Measurements from ENCODE around the gene PSMB9.

GRCh38 chr6:32858194-32858593, 4.2 kb downstream of the PSMB9 start:
- TF ChIP-seq EGR1 (IDR thresholded peaks at IDR 0.05) (no peak), RAD21 (IDR thresholded peaks at IDR 0.05; ENCODE audit: low read depth) (no peak), TEAD4 (IDR thresholded peaks at IDR 0.05) (no peak), EP300 (IDR thresholded peaks at IDR 0.05; ENCODE audit: borderline replicate concordance) (no peak), USF1 (IDR thresholded peaks at IDR 0.05) (no peak)
